ENCODE measurements around the gene TMEM150B. TPM values are rescaled to one million over a fixed set of nuclear protein-coding genes. Genes with fewer than 3 reads are reported as not detected.

Gene TMEM150B
- total and polyA plus RNA-seq, 7 experiments from 2014 or later: 0.44 to 10.3 (median 0.71) TPM; not detected in 3

DNA sequence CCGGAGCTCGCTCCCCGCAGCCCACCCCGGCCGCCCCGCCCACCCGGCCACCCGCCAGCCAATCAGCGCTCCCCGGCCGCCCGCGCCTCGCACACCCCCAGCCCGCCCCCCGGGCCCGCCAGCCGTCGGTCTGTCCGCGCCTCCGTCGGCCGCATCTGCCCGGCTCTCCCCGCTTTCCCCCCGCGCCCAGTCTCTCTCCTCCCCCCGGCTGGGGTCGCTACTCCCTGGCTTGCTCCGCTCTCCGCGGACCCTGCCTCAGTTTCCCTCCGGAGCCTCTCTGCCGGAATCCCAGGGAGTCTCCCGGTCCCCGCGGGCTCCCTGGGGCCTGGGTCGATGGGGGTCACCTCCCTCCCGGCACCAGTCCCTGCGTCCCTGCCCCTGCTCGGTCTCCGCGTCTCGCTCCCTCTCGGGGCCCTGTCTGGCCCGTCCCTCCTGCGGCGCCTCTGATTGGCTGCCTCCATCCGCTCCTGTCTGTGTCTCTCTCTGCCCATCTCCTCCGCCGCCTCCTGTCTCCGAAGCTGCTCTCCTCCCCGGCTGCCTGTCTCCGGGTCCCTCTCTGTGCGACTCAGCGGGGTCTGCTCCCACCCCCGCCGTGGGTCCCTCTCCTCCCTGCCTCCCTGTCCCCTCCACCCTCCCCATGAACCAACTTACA lies 44.6 kb upstream of the TMEM150B start:
- Histone ChIP-seq H3K4me3 (ENCODE audit: low read length) (peak overlapping the region; percentile 30), H3K36me3 (ENCODE audit: control insufficient read depth in 2 of 3, insufficient read depth in 3 of 3, low read length in 3 of 3) (no peaks in the 10 kb centered on the region), H3K27me3 (ENCODE audit: control insufficient read depth in 2 of 2, insufficient read depth in 2 of 2, low read length in 2 of 2) (peaks cover 3 to 27% of the 10 kb centered on the region in 2 donors), H3K27ac (ENCODE audit: low read depth, low read length) (no peak overlapping the region), H3K4me1 (ENCODE audit: control insufficient read depth in 2 of 2, insufficient read depth in 2 of 2, low read length in 2 of 2) (no peaks in the 10 kb centered on the region), H3K9me3 (ENCODE audit: control insufficient read depth in 2 of 3, low read length in 3 of 3) (no peaks in the 10 kb centered on the region)
- POLR2A ChIA-PET: interaction anchor here (1.0 kb wide), 1 partner anchor 31 kb away, joined by 4 read pairs; no protein-coding TSS in a partner anchor
- ATAC-seq (peak; percentile 54), DNase-seq (peak in 4 of 9 donors; percentile 32 to 41 (median 36))
- CTCF ChIA-PET: interaction anchor here (1.4 kb wide), 1 partner anchor 15 kb away, joined by 4 read pairs; the partner anchor contains the start of gene TMEM238
- H3K9me3 Mint-ChIP-seq: peaks cover 0 to 5% (median 0%) of the 10 kb centered on the region in 11 donors
- peak overlapping the region; percentile 75 to 90 (median 78) for H3K4me3 Mint-ChIP-seq
- intact Hi-C loops (cut with micrococcal nuclease): no loop called here
- peaks cover 0 to 6% (median 4%) of the 10 kb centered on the region in 5 donors for H3K36me3 Mint-ChIP-seq
- peaks cover 6 to 17% (median 12%) of the 10 kb centered on the region in 7 donors for H3K4me1 Mint-ChIP-seq
- no peak overlapping the region for H3K27ac Mint-ChIP-seq
- peaks cover 28 to 57% (median 33%) of the 10 kb centered on the region in 5 donors for H3K27me3 Mint-ChIP-seq

DNA sequence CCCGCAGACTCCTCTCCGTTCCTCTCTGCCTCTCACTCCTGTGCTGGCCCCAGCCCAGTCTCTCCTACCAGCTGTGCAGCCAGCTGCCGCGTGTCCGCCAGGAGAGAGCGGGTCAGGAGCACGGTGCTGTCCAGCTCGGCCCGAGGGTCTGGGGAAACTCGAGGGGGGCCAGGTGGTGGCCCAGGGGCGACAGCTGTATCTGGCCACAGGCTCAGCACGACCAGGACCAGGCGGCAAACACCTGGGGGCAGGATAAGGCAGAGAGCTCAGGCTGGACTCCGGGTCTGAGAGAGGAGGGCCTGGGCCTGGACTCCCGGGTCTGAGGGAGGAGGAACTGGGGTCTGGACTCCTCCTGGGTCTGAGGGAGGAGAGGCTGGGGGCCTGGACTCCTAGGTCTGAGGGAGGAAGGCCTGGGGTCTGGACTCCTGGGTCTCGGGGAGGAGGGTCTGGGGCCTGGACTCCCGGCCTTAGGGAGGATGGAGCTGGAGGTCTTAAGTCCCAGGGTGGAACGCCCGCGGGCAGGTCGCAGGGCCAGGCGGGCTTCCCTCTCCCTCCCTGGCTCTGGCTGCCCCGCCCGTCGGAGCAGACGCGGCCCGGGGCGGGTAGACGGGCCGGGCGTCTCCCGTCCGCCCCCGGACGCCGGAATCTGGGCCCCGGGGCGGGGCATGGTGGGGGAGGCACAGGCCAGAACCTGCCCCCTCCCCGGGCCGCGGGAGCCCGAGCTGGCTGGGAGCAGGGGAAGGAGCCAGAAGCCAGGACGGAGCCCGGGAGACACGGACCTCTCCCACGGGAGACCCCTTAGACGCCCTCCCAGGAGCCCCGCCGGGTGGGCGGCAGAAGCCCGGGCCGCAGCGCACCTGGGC lies 43.8 kb upstream of the TMEM150B start:
- Histone ChIP-seq H3K4me3 (ENCODE audit: low read length) (no peak overlapping the region), H3K27ac (ENCODE audit: low read depth, low read length) (no peak overlapping the region), H3K9me3 (ENCODE audit: control insufficient read depth in 2 of 3, low read length in 3 of 3) (no peaks in the 10 kb centered on the region), H3K36me3 (ENCODE audit: control insufficient read depth in 2 of 3, insufficient read depth in 3 of 3, low read length in 3 of 3) (no peaks in the 10 kb centered on the region), H3K27me3 (ENCODE audit: control insufficient read depth in 2 of 2, insufficient read depth in 2 of 2, low read length in 2 of 2) (peaks cover 3 to 23% of the 10 kb centered on the region in 2 donors), H3K4me1 (ENCODE audit: control insufficient read depth in 2 of 2, insufficient read depth in 2 of 2, low read length in 2 of 2) (no peaks in the 10 kb centered on the region)
- POLR2A ChIA-PET: interaction anchor here (1.0 to 1.5 kb wide), 2 partner anchors 19 to 30 kb away, joined by 4 read pairs; no protein-coding TSS in a partner anchor
- peak overlapping the region in 3 of 10 donors; percentile 33 to 58 (median 41) for H3K4me3 Mint-ChIP-seq
- ATAC-seq (peak; percentile 34), DNase-seq (peak in 1 of 9 donors; percentile 63)
- no peak overlapping the region for H3K27ac Mint-ChIP-seq
- peaks cover 0 to 5% (median 0%) of the 10 kb centered on the region in 11 donors for H3K9me3 Mint-ChIP-seq
- intact Hi-C loops (cut with micrococcal nuclease): no loop called here
- H3K27me3 Mint-ChIP-seq: peaks cover 27 to 54% (median 32%) of the 10 kb centered on the region in 5 donors
- H3K36me3 Mint-ChIP-seq: peaks cover 0 to 6% (median 4%) of the 10 kb centered on the region in 5 donors
- CTCF ChIA-PET: interaction anchor here (1.4 kb wide), 1 partner anchor 16 kb away, joined by 4 read pairs; the partner anchor contains the start of gene TMEM238
- H3K4me1 Mint-ChIP-seq: peaks cover 6 to 17% (median 12%) of the 10 kb centered on the region in 7 donors

DNA sequence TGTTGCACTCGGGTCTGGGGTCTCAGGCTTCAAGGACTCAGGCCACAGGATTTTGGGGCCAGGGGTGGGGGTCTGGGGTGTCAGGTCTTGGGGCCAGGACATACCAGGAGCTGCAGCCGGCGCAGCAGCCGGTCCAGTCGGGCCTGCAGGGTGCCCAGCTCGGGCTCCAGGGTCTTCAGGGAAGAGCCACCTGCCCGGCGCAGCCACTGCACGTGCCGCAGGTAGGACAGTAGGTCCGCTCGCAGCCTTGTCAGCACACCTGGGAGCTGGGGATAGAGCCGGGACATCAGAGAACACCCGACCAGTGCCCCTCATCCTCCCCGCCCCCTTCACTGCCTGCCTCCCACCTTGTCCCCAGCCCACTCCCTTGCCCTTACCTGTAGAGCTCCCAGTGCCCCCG lies 43.0 kb upstream of the TMEM150B start:
- no peaks in the 10 kb centered on the region for H3K4me1 ChIP-seq (ENCODE audit: control insufficient read depth in 2 of 2, insufficient read depth in 2 of 2, low read length in 2 of 2)
- Mint-ChIP-seq H3K9me3 (peaks cover 0 to 5% (median 0%) of the 10 kb centered on the region in 11 donors), H3K27ac (no peak overlapping the region), H3K27me3 (peaks cover 22 to 48% (median 27%) of the 10 kb centered on the region in 5 donors), H3K4me3 (peak overlapping the region in 2 of 10 donors; percentile 5 to 58), H3K36me3 (peaks cover 0 to 6% (median 4%) of the 10 kb centered on the region in 5 donors), H3K4me1 (peaks cover 2 to 17% (median 8%) of the 10 kb centered on the region in 7 donors)
- H3K27ac ChIP-seq (ENCODE audit: low read depth, low read length): no peak overlapping the region
- no peaks in the 10 kb centered on the region for H3K36me3 ChIP-seq (ENCODE audit: control insufficient read depth in 2 of 3, insufficient read depth in 3 of 3, low read length in 3 of 3)
- H3K9me3 ChIP-seq (ENCODE audit: control insufficient read depth in 2 of 3, low read length in 3 of 3): no peaks in the 10 kb centered on the region
- no peak overlapping the region for H3K4me3 ChIP-seq (ENCODE audit: low read length)
- ATAC-seq: no peak
- ChIA-PET CTCF (interaction anchor here (1.4 kb wide), 1 partner anchor 16 kb away, joined by 4 read pairs; the partner anchor contains the start of gene TMEM238), POLR2A (interaction anchor here (1.5 kb wide), 1 partner anchor 20 kb away, joined by 4 read pairs; no protein-coding TSS in a partner anchor)
- no peak for DNase-seq
- intact Hi-C loops (cut with micrococcal nuclease): no loop called here
- peaks cover 3 to 18% of the 10 kb centered on the region in 2 donors for H3K27me3 ChIP-seq (ENCODE audit: control insufficient read depth in 2 of 2, insufficient read depth in 2 of 2, low read length in 2 of 2)

DNA sequence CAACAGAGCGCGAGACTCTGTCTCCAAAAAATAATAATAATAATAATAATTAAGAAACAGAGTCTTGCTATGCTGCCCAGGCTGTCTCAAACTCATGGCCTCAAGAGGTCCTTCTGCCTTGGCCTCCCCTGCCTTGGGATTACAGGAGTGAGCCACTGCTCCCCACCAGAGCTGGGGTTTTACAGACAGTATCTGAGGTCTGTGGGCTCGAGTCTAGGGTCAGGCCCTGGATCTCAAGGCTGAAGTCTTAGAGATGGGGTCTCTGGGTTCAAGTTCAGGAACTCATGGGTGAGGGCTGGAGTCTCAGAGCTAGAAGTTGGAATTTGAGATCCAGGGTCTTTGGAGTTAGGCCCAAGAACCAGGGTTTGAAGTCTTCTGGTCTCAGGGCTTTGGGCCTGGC lies 41.6 kb upstream of the TMEM150B start:
- Histone ChIP-seq H3K4me3 (ENCODE audit: low read length) (no peak overlapping the region), H3K36me3 (ENCODE audit: control insufficient read depth in 2 of 3, insufficient read depth in 3 of 3, low read length in 3 of 3) (no peaks in the 10 kb centered on the region), H3K27me3 (ENCODE audit: control insufficient read depth in 2 of 2, insufficient read depth in 2 of 2, low read length in 2 of 2) (peaks cover 3 to 9% of the 10 kb centered on the region in 2 donors), H3K4me1 (ENCODE audit: control insufficient read depth in 2 of 2, insufficient read depth in 2 of 2, low read length in 2 of 2) (no peaks in the 10 kb centered on the region), H3K9me3 (ENCODE audit: control insufficient read depth in 2 of 3, low read length in 3 of 3) (no peaks in the 10 kb centered on the region), H3K27ac (ENCODE audit: low read depth, low read length) (no peak overlapping the region)
- H3K9me3 Mint-ChIP-seq: peaks cover 0 to 5% (median 0%) of the 10 kb centered on the region in 11 donors
- ATAC-seq: no peak
- peaks cover 16 to 42% (median 22%) of the 10 kb centered on the region in 5 donors for H3K27me3 Mint-ChIP-seq
- peaks cover 0 to 6% (median 4%) of the 10 kb centered on the region in 5 donors for H3K36me3 Mint-ChIP-seq
- POLR2A ChIA-PET: no interaction called here
- H3K4me3 Mint-ChIP-seq: peak overlapping the region in 1 of 10 donors; percentile 58
- H3K27ac Mint-ChIP-seq: no peak overlapping the region
- intact Hi-C loops (cut with micrococcal nuclease): no loop called here
- H3K4me1 Mint-ChIP-seq: peaks cover 2 to 12% (median 7%) of the 10 kb centered on the region in 7 donors
- DNase-seq: no peak
- CTCF ChIA-PET: no interaction called here

DNA sequence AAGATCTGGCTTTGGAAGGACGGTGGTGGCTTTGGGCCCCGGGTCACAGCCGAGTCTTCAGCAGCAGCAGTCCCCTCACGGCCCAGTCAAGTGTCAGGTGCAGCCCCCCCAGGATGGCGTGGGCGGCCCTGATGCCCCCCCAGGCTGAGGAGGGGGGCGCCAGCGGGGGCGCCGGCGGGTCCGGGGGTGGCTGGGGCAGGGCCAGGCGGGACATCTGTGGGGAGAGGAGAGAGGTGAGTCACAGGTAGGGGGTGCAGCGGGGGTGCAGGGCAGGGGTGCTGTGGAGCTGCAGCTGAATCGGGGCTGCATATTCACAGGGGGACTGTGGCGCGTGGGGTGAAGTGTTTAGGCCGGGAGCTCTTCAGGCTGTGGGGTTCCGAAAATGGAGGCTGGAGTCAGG lies 40.8 kb upstream of the TMEM150B start:
- CTCF ChIA-PET: no interaction called here
- Mint-ChIP-seq H3K27me3 (peaks cover 9 to 34% (median 15%) of the 10 kb centered on the region in 5 donors), H3K27ac (no peak overlapping the region), H3K4me3 (no peak overlapping the region), H3K9me3 (peaks cover 0 to 3% (median 0%) of the 10 kb centered on the region in 11 donors), H3K4me1 (peaks cover 2 to 11% (median 7%) of the 10 kb centered on the region in 7 donors), H3K36me3 (peaks cover 0 to 4% (median 4%) of the 10 kb centered on the region in 5 donors)
- intact Hi-C loops (cut with micrococcal nuclease): no loop called here
- Histone ChIP-seq H3K27ac (ENCODE audit: low read depth, low read length) (no peak overlapping the region), H3K4me1 (ENCODE audit: control insufficient read depth in 2 of 2, insufficient read depth in 2 of 2, low read length in 2 of 2) (no peaks in the 10 kb centered on the region), H3K4me3 (ENCODE audit: low read length) (no peak overlapping the region), H3K36me3 (ENCODE audit: control insufficient read depth in 2 of 3, insufficient read depth in 3 of 3, low read length in 3 of 3) (no peaks in the 10 kb centered on the region), H3K9me3 (ENCODE audit: control insufficient read depth in 2 of 3, low read length in 3 of 3) (no peaks in the 10 kb centered on the region), H3K27me3 (ENCODE audit: control insufficient read depth in 2 of 2, insufficient read depth in 2 of 2, low read length in 2 of 2) (peaks cover 3 to 8% of the 10 kb centered on the region in 2 donors)
- no peak for DNase-seq
- POLR2A ChIA-PET: no interaction called here
- ATAC-seq: no peak

DNA sequence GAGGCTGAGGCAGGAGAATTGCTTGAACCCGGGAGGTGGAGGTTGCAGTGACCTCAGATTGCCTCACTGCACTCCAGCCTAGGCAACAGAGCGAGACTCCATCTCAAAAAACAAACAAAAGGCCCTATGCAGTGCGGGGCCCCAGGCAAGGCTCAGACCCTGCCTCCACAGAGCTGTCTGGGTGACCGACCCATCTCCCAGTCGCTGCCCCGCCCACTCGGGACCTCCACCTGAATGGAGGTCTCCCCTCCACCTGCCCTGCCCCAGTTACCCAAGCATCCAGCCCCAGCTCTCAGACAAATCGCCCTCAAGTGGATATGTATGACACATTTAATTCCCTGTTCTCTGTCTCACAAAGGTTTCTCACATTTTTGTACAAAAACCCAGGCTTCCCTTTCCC lies 40.1 kb upstream of the TMEM150B start:
- H3K9me3 Mint-ChIP-seq: no peaks in the 10 kb centered on the region
- H3K36me3 Mint-ChIP-seq: no peaks in the 10 kb centered on the region
- H3K4me3 Mint-ChIP-seq: no peak overlapping the region
- Histone ChIP-seq H3K27ac (ENCODE audit: low read depth, low read length) (no peak overlapping the region), H3K27me3 (ENCODE audit: control insufficient read depth in 2 of 2, insufficient read depth in 2 of 2, low read length in 2 of 2) (peaks cover 3 to 5% of the 10 kb centered on the region in 2 donors), H3K9me3 (ENCODE audit: control insufficient read depth in 2 of 3, low read length in 3 of 3) (no peaks in the 10 kb centered on the region), H3K36me3 (ENCODE audit: control insufficient read depth in 2 of 3, insufficient read depth in 3 of 3, low read length in 3 of 3) (no peaks in the 10 kb centered on the region), H3K4me1 (ENCODE audit: control insufficient read depth in 2 of 2, insufficient read depth in 2 of 2, low read length in 2 of 2) (no peaks in the 10 kb centered on the region), H3K4me3 (ENCODE audit: low read length) (no peak overlapping the region)
- H3K4me1 Mint-ChIP-seq: peaks cover 2 to 6% (median 4%) of the 10 kb centered on the region in 7 donors
- no peak overlapping the region for H3K27ac Mint-ChIP-seq
- ATAC-seq (no peak), DNase-seq (no peak)
- H3K27me3 Mint-ChIP-seq: peaks cover 4 to 28% (median 9%) of the 10 kb centered on the region in 5 donors
- intact Hi-C loops (cut with micrococcal nuclease): no loop called here
- ChIA-PET POLR2A (interaction anchor here (0.6 kb wide), 1 partner anchor 327 kb away, joined by 3 read pairs; no protein-coding TSS in a partner anchor), CTCF (no interaction called here)

Data from naive thymus-derived CD4-positive, alpha-beta T cell (primary cell).